Femur (tissue), 1 donor: ENCODE data around the gene PGM1.

Source experiments
- DNase-seq: peaks from one replicate; pipeline ENCODE4 v3.0.0-alpha.2; 2017

The PGM1 gene

DNA sequence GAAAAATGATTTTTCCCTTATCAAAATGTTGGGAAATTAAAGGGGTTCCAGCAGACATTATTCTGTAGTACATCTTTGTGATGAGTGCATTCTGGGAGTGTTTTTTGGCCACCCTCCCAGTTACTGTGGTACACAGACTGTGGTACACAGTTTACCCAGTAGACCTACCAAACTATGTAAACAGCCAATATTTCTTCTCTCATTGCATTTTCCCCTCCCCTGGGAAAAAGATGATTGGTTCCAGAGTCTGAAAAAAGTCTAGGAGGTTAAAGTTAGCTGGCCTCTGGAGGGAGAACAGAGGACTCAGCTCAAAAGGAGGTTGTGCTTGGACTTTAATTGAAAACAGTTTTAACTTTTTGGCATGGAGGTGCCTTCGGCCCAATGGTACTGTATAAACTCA, 42.5 kb downstream of the PGM1 start:
- no peak for DNase-seq

DNA sequence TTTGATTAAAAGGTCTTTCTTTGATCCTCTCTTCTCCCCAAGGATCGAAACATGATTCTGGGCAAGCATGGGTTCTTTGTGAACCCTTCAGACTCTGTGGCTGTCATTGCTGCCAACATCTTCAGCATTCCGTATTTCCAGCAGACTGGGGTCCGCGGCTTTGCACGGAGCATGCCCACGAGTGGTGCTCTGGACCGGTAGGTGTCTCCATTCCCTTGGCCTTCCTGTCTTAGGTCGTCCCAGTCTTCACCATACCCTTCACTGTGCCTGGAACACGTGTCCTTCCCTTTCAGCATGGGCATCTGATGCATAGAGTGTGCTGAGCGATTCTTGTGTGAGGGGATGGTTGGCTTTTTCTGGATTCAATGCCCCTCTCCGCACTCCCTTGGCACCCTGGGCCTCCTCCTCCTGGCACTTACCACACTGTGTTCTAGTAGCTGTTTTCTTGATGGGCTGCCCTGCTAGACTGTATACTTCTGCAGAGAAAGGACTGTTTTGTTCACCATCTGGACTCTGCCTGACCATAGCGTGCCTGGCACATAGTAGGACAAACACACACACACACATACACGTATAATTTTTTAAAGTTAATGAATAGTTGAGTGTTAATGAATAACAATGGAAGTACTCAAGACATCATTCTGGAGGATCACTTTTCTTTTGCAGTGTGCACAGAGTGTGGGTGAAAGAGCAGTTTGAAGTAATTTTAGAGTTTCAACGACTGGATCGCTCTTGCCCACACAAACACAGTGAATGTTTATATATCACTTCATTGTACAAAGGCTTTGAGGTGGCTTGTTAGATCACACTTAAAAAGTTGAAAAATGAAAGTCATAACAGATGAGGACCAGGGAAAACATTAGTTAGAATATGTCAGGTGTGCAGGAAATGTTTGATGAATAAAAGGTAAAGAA, 43.2 kb downstream of the PGM1 start:
- DNase-seq, result no peak

DNA sequence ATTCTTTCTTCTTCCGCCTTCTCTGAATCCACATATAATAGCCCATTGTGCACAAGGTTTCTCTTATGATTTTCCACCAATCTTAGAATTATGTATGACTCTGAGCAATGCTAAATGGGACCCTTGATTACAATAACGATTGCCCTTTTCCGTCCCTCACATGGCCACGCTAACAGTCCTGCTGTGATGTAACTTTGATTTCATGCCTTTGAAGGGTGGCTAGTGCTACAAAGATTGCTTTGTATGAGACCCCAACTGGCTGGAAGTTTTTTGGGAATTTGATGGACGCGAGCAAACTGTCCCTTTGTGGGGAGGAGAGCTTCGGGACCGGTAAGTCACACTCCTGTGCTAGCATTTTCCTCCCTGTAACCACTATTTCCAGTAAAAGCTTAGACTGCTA, 45.3 kb downstream of the PGM1 start:
- no peak for DNase-seq

DNA sequence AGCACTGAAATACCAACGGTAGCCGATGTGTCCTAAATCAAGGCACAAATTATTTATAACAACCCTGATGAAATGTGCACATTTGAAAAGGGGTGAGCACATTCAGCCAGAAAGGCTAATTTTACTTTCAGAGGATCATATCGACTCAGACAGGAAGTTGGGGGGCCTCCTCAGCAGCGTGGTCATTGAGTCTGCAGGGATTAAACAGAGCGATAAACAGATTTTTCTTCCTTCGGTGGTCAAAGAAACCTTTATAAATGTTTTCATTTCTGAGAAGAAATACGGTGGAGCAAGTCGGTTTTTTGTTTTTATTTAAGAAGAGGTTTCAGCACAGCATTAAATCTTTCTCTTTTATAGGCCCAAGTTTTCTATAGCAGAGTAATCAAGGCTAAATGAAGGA, 45.7 kb downstream of the PGM1 start:
- DNase-seq, result no peak

DNA sequence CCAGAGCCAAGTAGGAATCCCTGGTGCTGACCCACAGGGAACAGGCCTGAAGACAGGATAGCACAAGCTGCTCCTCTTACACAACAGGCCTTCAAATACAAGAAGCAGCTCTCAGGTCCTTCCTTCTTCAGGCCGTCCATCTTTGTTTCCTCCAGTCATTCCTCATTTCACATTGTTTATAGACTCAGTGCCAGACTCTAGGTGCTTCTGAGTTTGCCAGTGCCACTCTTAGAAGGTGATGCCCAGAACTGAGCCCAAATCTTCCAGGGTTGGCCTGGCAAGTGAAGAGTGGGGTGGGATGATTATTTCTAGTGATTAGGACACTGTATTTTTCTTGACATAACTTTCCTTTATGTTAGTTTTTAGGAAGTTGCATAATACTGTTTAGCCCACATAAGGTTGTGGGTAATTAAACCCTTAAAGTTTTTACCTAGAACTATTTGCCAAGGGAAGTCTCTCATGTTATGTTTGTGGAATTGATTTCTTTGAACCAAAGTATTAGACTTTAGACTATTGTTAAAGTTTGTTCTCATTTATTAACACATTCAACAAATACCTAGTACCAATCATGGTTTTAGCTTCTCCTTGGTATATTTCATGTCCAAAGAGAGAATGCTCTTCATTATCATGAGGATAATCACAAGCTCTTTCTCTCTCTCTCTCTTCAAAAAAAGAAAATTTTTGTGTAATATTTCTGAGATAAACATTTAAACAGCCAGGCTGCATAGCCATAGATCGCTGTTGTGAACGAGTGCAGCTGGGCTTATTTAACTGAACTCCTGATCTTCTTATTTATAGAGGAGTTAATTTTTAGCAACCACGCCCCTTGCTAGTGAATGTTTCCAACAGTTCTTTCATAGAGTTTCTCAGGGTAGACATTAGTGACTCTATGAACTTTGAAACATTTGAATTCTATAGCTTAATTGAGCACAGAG, 47.7 kb downstream of the PGM1 start:
- DNase-seq, result no peak

DNA sequence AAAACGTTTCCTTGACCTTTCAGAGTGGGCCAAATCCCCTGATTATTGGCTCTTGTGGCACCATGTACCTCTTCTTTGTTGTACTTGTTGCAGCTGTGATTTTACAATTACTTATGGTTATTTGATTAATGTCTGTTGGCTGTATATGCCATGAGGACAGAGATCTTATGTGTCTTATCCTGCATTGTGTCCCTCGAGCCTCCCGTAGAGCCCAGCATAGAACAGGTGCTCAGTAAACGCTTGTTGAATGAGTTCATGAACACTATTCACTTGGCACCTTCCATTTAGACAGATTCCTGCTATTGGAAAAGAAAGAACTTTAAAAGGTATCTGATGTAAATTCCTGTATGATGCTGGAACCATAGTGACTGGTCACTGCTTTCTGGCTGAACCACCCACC, 48.4 kb downstream of the PGM1 start:
- no peak for DNase-seq

DNA sequence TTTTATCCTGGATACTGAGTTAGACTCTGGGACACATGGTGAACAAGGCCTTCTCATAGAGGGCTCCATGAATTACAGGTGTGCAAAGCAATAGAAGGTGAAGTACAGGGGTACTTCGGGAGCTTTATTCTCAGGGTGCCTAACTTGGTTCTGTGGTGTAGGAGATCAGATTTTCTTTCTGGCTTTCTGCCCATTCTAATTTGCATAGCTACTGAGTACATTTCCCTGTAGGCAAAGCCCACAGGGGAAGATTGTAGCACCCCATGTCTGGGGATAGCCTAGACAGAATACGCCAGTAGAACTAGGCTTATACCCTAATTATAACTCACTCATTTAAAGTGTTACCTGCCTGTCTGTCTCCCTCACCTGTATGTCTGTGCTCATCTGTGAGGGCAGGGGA, 49.7 kb downstream of the PGM1 start:
- DNase-seq, result no peak

DNA sequence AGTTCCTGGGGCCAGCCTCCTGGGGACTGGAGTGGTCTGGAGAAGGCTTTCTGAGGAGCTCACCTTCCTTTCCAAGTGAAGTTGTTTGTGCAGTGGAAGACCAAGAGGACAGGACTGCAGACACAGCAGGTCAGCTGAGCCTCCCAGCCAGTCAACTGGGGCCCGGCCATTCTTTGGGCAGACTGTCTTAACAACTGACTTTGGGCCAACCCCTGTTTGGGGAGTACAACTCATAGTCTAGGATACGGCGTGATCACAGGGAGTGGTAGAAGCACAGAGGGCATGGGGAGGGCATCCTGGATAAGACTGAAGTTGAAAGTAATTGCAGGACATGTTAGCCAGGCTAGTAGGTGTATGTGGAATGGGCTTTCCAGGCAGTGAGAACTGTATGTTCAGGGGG, 50.3 kb downstream of the PGM1 start:
- no peak for DNase-seq

DNA sequence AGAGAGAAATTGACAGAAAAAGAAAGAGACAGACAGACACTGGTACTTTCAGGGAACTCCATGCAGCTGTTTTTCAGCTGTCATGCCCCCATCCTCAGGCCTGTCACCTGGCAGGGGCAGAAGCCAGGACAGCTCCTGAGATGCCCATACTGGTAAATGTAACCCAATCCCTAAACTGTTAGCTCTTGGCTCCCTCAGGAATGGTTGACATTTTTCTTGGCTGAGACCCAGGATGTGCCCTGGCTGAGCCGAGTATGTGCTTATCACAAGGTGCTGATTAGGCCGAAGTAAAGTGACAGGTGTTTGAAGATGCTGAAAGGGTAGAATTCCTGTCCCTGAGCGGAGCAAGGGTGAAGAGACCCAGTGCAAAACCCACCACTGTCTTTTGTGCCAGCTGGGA, 50.7 kb downstream of the PGM1 start:
- DNase-seq, result peak; percentile 44

DNA sequence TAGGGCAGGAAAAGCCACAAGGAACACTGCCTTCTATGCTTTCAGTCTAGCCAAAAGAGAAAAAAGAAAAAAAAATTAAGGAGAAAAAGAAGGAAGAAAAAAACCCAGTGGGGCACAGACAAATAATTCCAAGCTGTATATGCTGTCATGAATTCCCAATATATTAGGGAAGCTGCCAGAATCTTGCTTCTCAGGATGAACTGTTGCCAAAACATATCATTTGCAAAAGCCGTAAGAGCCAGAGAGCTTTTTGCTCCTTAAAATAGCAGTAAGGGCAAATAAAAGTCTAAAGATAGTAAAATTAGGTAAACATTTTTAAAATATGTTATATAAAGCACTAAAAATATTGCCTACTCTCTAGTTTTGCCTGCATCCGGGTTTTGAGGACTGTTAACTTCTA, 52.1 kb downstream of the PGM1 start:
- no peak for DNase-seq

DNA sequence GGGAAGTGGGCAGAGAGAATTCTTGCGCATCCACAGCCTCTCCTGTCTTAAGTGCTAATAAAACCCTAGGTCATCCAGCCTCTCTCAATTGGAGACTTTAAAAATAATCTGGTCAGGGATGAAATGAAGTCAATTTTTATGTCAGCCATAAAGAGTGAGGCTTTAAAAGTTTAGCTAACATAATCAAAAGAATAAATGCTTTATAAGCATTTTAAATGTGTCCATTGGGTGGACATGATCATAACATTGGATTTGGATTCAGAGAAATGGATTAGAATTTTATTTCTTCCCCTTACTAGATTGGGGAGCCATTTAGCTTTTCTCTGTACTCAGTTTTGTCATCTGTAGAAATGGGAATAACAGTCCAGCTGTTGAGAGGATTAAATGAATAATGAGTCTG, 55.5 kb downstream of the PGM1 start:
- no peak for DNase-seq

DNA sequence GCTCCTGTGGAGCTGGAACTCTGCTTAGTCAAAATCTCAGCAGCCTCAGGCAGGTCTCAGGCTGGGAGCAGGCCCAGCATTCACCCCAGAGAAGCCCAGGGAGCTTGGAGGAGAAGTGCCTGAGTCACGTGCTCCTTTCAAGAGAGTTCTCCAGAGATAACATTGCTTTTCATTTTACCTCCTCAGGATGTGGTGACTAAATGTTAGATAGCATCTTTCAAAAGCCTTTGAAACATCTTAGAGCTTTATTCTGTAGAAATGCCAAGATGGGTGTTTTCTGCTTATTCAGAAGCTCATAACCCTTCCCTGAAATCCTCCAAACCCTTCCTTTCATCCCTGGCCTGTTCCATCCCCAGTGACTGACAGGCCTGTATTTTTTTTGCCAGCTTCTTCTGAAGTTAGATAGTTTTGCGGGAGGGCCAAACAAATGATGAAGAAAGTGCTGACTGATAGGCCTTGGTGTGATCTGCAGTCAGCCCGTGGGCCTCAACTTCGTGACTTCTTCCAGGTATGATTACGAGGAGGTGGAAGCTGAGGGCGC, 58.0 kb downstream of the PGM1 start:
- DNase-seq, result no peak

DNA sequence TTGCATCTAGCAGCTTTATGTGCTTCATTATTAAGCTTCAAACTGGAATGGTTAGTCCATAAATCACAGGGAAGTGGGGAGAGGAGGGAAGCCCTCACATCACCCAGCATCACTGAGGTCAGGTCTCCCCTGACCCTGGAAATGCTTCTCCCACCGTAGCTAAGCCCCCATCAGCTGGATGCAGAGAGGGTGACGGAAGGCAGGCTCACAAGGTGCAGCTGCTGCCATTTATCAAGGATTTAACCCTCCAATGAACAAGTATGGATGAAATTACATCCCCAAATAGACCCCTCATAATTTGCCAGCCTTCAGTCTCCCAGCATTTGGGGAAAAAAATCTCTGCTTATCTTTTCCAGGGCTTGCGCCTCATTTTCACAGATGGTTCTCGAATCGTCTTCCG, 60.8 kb downstream of the PGM1 start:
- DNase-seq, result no peak

DNA sequence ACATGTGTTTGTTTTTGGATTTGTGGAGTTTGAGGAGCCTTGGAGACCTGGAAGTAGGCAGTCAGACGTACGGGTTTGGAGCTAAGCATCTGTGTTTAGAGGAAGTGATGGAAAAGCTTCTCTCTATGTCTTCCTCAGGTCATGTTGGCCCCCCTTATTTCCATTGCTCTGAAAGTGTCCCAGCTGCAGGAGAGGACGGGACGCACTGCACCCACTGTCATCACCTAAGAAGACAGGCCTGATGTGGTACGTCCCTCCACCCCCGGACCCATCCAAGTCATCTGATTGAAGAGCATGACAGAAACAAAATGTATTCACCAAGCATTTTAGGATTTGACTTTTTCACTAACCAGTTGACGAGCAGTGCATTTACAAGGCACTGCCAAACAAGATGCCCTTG, 66.2 kb downstream of the PGM1 start:
- no peak for DNase-seq

DNA sequence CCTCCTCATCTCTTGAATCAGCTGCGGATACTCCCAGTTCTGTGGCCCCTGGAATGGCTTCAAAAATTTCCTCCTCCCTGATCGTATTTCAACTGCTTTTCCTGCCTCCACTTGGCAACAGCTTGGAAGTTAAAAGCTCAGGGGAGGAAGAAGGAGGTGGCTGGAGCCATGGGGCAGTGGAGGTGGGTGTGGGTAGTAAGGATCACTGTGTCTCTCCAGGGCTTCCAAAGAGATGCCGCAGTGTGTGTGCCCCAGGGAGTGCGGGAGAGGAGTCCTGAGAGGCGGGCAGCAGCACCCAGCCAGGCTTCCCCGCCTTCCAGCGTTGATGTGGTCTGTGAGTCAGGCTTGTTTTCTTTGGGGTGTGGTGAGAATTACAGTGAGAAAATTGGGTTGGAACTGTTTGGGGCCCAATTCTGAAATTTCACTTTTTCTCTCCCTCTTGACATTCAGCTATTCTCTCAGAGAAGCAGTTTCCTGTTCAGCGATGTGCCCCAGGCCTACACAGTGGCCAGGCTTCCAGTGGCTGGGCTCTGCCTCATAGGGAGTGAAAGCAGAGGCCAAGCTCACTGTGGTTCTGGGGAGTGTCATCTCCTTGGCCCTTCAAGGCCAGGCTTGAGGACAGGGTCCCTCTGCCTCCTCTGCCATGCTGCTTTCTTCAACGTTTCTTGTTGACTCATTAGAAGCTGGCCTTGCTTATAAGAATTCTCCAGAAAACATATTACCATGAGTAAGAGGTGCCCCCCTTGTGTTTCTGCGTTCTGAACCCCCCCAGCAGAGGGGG, 69.0 kb downstream of the PGM1 start:
- peak; percentile 52 for DNase-seq

DNA sequence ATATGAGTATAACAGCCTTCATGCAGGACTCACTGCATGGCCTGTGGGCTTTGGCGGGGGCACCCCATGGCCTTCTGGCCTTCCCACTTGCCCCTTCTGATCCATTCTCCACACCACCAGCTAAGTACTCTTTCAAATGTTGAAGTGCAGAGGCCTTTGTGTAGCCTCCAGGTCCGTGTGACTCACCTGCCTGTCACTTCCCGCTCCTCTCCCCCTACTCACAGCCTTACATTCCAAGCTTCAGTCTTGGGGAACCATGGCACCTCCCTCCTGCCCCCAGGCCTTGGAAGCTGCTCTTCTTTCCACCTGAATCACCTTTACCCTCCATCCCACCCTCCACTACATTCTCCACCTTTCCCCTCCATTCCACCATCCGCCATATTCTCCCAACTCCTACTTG, 69.6 kb downstream of the PGM1 start:
- DNase-seq, result no peak

DNA sequence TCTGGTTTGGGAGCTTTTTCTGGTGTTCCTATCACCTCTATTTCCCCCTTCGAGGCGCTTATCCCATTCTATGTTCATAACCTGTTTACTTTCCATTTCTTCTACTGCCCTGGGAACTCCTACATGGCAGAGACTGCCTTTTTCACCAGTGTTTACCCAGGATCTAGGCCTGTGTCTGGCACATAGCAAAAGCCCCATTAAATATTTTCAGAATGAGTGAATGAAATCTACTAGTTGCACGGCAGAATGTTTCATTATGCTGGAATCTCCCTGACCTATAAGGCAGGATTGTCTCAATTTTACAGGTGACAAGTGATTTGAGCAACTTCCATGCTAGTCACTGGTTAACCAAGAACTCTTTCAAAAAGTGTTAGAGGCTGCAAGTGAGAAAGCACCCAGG, 70.1 kb downstream of the PGM1 start:
- DNase-seq, result no peak

DNA sequence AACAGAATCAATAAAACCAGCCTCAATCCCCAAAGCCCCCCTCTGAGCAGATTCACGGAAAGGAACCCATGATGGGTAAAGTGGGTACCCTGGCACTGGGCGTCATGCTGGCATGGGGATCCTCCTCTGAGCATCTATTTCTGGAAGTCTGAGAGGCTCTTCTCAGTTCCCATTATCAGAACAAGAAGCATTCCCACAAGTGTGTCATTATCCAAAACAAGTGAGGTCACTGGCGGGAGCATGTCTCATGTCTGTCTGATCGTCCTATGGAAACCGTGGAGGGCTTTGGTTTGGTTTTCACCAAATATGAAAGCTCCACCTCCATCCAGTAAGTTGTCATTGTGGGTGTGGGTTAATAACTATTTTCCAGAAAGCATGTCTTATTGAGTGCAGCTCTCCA, 70.7 kb downstream of the PGM1 start:
- no peak for DNase-seq

DNA sequence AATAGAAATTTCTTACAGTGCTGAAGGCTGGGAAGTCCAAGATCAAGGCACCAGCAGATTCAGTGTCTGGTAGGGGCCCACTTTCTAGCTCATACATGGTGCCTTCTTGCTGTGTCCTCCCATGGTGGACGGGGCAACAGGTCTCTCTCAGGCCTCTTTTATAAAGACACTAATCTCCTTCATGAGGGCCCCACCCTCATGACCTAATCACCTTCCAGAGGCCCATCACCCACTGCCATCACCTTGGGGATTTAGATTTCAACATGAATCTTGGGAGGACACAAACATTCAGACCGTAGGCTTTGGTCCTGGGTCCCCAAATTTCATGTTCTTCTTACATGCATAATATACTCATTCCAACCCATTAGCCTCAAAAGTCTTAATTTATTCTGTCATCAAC, 71.5 kb downstream of the PGM1 start:
- no peak for DNase-seq

DNA sequence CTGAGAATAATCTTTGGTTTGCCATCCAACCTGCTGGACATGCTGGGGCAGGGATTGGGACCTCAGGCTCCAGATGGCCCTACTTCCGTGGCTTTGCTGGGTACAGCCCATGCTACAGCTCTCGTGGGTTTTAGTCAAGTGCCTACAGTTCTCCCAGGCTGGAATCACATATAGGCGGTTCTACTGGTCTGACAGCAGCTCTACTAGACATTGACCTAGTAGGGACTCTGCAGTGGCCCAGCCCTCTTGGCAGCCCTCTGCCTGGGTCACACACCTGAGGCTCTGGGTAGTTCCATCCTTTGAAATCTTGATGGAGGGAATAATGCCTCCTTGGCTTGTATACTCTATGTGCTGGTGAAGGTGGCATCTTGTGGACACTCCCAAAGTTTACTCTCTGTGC, 72.2 kb downstream of the PGM1 start:
- no peak for DNase-seq

DNA sequence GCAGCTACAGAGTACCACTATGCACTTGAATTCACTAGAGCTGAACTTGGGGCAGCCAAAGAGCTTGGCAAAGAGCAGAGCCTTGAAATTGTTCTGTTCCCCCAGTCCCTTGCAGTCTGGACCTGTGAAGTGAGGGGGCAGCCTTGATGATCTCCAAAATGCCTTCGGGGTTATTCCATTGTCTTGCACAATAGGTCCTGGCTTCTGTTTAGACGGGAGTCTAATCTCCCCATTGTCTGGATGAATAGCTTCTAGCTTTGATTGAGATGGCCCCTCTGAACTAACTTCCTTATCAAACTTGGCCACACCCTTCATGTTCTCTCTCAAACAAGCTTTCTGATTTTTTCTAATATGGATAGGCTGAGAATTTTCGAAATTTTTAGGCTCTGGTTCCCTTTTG, 72.6 kb downstream of the PGM1 start:
- DNase-seq, result no peak

DNA sequence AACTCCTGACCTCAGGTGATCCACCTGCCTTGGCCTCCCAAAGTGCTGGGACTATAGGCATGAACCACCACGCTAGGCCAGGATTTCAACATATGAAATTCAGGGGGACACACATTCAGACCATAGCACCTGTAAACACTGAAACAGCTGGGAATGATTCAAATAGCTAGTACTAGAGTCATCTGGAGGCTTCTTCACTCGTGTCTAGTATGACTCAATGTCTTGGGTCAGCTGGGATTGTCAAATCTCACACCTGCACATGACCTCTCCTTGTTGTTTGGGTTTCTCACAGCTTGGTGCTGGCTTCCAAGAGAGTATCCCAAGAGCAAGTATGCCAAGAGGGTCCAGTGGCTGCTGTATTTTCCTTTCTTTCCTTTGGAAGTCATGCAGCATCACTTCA, 75.1 kb downstream of the PGM1 start:
- DNase-seq, result no peak
